Pons (tissue), 1 donor: Measurements from ENCODE around the gene CREBBP.
"Not testable (repeated sequence)": the region's sequence is repeated elsewhere in the genome, so short reads cannot be mapped to it uniquely, and the experiment has no call there.

Experiments used
- DNase-seq: peaks from one replicate; pipeline ENCODE4 v3.0.0-alpha.2; 2016; ENCODE audit warnings: low spot score

The CREBBP gene

GRCh38 chr16:3880623-3881498, at the start of gene CREBBP:
Gene CREBBP, minus strand, starts transcription at chr16:3880713. Its CDS starts 797 bp downstream, at chr16:3879916.
- peak; percentile 77 for DNase-seq

DNA sequence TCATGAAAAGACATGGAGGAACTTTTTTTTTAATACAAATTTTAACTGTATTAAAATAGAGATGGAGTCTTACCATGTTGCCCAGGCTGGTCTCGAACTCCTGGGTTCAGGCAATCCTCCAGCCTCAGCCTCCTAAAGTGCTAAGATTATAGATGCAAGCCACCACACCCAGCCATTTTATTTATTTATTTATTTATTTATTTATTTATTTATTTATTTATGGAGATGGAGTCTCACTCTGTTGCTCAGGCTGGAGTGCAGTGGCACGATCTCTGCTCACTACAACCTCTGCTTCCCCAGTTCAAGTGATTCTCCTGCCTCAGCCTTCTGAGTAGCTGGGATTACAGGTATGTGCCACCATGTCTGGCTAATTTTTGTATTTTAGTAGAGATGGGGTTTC, 46.6 kb upstream of the CREBBP start:
- not testable (repeated sequence) for DNase-seq

DNA sequence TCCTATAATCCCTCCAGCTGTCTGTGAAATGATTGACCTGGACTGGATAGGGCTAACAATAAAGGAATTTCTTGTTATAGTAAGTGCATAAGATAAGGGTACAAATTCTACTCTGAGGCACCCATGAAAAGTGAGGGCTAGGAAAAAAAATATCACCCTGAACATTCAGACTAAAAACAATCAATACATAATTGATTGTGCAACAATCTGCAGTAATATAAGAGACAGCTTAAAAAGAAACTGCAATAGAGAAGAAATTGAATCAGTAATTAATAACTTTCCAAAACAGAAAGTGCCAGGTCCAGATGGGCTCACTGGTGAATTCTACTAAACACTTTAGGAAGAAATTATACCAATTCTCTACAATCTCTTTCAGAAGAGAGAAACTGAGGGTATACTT, 44.2 kb upstream of the CREBBP start:
- no peak for DNase-seq

- no peak for DNase-seq
Observed at GRCh38 chr16:3922241-3922640, 41.7 kb upstream of the CREBBP start.

DNA sequence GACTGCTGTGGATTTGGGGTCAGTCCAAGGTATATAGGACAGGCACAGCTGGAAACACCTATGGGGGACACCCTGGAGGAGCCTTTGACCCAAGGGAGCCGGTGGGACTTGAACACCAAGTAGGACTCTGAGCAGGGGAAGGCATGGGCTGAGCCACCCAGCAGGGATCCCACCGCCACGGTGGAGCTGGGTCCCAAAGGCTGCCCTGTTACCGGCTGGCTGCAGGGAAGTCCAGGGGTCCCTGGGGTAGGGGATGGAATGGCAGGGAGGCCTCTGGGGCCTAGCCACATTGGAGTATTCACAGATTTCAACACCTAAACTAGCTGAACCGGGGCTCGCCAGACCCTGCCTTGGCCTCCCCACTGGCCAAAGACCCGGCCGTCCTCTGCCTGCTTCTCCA, 39.7 kb upstream of the CREBBP start:
- DNase-seq, result no peak

GRCh38 chr16:3919413-3919812, 38.9 kb upstream of the CREBBP start:
- no peak for DNase-seq

DNA sequence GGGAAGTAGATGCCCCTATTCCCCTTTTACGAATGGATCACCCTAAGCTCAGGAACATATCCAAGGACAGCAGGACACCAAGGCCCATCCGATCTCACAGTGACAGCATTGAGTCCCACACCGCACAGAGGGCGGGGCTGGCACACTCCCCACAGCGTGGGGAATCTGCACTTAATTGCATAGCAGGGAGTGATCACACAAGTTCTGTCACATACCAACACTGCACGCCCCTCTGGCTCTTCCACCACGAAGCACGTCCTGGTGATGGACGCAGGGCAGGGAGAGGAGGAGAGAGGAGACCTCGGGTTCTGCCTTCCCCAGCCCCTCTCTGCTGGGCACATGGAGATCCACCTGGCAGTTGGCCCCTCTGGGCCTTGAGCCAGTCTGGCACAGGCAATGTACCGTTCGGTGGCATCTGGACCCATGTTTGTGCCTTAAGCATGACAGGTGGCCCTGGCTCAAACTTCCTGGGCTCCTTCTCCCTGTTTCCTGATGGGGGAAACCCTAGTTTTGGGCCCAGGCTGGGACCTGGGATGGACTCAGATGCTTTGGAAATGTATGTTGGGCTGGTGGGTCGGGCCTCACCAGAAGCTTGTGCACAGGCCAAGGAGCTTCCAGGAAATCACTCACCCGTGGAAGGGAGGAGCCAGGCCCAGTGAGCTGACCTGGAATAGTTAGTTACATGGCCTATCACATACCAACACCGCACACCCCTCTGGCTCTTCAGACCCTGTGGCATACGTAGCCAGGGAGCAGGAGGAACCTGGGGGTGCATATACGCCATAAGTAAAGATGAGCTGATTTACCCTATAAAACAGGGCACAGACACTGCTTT, 35.1 kb upstream of the CREBBP start:
- no peak for DNase-seq

- DNase-seq, result no peak
Observed at GRCh38 chr16:3912897-3913296, 32.4 kb upstream of the CREBBP start.

DNA sequence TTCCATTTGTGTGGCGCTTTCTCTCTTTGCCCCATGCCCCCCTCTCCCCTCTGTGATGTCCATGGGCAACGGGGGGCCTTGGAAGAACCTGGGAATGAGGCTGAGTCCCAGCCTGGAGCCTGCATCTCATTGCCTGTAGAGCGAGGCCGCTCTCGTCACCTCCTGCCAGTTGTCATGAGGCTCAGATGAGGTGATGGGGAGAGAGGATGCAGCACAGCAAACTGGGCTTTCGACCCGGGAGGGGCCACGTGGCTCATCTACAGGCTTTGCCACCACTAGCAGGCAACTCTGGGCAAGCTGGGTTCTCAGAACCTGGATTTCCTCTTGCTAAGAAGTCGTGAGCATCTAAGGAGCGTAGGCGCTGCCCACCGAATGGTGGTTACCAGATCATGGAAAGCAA, 31.9 kb upstream of the CREBBP start:
- no peak for DNase-seq

DNA sequence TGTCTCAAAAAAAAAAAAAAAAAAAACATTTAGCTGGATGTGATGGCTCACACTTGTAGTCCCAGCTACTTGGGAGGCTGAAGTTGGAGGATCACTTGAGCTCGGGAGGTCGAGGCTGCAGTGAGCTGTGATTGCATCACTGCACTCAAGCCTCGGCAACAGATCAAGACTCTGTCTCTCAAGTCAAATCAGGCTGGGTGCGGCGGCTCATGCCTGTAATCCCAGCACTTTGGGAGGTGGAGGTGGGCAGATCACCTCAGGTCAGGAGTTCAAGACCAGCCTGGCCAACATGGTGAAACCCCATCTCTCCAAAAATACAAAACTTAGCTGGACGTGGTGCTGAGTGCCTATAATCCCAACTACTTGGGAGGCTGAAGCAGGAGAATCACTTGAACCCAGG, 31.2 kb upstream of the CREBBP start:
- not testable (repeated sequence) for DNase-seq

DNA sequence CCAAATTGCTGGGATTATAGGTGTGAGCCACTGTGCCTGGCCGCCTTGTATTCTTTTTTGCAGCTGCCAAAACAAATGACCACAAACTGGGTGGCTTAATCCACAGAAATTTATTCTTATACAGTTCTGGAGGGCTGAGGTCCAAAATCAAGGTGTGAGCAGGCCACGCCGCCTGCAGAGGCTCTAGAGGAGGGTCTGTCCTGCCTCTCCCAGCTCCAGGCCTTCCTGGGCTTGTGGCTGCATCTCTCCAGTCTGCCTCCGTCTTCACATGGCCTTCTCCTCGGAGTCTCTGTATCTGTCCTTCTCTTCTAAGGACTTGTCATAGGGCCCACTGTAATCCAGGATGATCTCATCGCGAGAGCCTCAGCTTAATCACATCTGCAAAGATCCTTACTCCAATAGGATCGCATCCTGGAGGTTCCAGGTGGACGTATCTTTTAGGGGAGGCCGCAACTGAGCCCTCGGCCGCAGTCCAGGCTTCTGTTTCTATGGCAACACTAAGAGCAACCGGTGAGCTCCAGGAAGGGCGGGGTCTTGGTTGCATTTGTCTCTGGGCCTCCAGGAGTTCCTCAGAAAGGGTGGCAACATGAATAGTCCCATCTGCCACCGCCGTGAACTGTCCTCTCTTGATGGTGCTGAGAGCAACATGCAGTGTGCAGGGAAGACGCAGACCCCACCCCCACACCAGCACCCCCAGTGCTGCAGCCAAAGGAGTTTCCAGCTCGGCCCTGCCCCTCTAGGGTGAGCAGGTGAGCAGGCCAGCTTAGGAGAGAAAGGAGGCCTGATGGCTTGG, 29.5 kb upstream of the CREBBP start:
- no peak for DNase-seq

GRCh38 chr16:3908951-3909437, 28.5 kb upstream of the CREBBP start:
- no peak for DNase-seq

GRCh38 chr16:3907586-3907985, 27.1 kb upstream of the CREBBP start:
- no peak for DNase-seq

DNA sequence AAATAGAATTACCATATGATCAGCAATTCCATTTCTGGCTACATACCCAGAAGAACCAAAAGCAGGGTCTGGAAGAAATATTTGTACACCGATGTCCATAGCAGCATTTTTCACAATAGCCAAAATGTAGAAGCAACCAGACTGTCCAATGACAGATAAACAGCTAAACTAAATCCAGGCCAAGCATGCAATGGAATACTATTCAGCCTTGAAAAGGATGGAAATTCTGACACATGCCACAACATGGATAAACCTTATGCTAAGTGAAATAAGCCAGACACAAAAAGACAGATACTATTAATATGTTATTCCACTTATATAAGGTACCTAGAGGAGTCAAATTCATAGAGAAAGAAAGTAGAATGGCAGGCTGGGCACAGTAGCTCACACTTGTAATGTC, 25.9 kb upstream of the CREBBP start:
- DNase-seq, result no peak

DNA sequence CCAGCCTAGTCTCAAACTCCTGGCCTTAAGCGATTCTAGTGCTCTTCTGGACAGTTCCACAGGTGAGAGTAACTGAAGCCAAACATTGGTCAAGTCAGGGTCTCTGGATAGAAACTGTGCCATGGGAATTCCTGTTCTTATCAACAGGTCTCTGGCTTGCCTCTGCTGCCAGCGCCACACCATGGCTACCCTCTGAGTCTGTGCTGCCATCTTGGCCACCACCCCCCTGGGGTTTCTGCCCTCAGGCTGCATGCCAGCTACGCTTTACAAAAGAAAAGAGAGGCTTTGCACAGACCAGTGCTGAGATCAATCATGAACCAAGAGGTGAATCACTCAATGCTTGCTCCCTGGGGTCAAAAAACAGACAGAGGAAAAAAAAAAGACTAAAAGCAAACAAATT, 24.4 kb upstream of the CREBBP start:
- no peak for DNase-seq

DNA sequence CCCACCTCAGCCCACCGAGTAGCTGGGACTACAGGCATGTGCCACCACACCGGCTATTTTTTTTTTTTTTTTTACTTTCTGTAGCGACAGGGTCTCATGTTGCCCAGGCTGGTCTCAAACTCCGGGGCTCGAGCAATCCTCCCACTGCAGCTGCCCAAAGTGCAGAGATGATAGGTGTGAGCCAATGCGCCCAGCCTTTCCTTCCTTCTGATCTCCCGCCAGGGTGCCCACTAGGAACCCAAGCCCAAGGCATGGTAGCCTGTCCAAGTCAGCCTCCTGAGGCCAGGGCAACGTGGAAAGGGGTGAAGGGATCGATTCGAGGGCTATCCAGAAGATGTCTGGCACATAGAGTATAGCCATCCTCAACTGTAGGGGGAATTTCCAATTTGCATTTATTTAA, 9.6 kb upstream of the CREBBP start:
- DNase-seq, result no peak

DNA sequence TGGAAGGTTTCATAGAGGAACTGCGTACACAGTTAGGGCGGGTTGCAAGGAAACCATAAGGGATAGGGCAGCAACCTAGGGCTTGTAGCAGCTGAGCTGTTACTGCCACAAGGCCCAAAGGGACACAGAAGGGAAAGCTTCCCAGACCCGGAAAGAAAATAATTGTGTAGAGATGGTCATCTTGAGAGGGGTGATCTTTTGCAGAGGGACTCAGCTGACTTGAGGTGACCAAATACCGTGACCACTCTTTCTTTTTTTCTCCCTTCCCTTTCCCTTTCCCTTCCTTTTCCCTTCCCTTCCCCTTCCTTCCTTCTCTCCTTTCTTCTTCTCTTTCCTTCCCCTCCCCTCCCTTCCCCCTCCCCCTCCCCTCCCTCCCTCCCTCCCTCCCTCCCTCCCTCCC, 8.5 kb upstream of the CREBBP start:
- no peak for DNase-seq

- DNase-seq, result not testable (repeated sequence)
Observed at GRCh38 chr16:3885999-3886398, 5.5 kb upstream of the CREBBP start.

DNA sequence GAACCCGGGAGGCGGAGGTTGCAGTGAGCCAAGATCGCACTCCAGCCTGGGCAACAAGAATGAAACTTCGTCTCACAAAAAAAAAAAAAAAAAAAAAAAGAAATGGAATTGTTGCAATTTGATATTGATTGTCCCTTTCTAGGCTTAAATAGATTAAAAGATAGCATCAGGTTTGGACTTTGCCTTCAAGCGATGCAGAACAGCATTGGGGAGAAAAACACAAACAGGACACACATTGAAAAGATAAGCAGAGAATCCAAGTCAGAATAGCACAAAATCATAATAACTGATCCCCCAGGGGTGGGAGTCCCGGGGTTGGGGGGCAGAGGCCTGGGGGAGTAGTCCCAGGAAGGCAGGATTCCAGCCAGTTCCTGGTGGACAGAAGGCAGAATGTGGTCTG, 3.9 kb upstream of the CREBBP start:
- DNase-seq, result no peak

DNA sequence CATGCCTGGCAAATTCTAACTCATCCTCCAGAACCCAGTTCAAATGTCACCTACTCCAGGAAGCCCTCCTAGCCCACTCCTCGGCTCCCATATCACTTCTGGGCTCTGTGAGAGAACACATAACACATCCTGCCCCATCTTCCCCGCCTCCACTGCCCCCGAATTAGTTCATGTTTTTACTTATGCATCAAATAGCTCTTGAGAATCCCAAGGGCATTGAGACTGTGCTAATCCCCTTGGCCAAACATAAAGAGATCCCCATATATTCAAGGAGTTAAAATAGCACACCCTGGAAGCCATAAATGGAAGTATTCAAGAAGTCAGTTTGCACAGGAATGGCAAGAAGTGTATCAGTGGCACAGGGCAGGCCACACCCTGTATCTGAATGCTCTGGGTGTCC, 2.0 kb upstream of the CREBBP start:
- no peak for DNase-seq

DNA sequence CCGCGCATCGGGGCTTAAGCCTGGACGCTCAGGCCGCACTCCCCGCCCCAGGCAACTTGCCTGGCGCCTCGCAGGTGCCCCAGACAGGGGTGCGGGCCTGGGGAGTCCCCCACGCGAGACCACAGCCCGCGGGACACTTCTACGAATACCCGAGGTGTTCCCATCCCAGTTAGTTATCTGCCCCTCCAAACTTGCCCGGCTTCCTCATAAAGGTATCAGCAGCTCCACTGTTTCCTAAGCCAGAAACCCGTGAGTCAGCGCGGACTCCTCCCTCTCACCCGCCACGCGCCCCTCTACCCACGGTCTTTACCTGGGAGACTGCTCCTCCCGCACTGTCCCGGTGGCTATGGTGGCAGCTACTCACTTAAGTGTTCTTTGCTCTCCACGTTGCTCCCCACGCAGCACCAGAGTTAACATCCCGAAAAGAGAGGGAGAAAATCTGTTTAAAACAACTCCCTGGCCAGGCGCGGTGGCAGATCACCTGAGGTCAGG, 1.0 kb upstream of the CREBBP start:
- DNase-seq, result no peak
